Smooth muscle cell of the brain vasculature (primary cell): ENCODE data around the gene SDHC.

Source experiments
- DNase-seq: peaks from one replicate; pipeline ENCODE4 v3.0.0-alpha.2; 2012; ENCODE audit warnings: low read depth, low spot score

SDHC gene, protein sequence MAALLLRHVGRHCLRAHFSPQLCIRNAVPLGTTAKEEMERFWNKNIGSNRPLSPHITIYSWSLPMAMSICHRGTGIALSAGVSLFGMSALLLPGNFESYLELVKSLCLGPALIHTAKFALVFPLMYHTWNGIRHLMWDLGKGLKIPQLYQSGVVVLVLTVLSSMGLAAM

DNA sequence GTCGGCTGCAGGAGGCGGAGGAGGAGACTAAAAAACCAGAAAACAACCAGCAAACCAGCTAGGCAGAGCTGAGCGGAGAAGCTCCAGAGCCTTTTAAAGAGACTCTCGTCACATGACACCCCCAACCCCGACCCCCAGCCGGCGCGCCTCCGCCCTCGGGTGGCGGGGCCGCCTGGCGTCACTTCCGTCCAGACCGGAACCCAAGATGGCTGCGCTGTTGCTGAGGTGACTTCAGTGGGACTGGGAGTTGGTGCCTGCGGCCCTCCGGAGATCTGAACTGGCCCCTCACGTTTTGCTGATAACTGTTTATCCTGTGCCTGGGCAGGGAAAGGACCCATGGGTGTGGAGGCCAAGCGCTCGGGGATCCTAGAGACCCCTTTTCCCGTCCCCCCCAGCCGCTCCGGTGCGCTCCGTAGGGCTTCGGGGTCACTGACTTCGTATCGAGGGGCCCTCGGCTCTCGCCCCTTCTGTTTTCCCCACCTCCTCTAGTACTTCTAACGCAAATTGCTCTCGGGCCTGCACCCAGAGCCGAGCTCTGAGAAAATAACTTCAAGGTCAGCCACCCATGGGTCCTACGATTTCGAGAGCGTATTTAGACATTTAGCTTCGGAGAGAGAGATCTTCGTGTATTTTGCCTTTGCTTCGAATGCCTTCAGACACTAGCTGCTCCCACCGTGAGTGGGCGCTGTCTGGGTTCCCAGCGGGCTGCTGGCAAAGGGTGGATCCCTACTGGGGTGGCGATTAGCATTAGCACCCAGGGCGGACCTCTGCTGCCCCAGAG is at the start of gene SDHC:
TSS of gene SDHC (plus strand) at position 181 of the 781 bp plus-strand sequence. CDS start at position 206, 25 bp downstream.
- peak; percentile 76 for DNase-seq

DNA sequence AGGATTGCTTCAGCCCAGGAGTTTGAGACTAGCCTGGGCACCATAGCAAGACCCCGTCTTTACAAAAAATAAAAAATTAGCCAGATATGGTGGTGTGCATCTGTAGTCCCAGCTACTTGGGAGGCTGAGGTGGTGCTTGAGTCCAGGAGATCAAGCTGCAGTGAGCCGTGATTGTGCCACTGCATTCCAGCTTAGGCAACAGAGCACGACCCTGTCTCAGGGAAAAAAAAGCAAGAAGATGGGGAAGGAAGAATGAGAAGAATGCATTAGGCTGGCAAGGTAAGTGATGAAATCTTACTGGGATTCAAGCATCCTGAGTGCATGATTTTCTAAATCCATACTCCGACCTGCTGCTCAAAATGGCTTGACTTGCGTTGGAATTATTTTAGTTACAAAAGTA is 48.9 kb upstream of the SDHC start:
- no peak for DNase-seq

- DNase-seq, result no peak
Observed at GRCh38 chr1:161266202-161266601, 48.0 kb upstream of the SDHC start.

- no peak for DNase-seq
Observed at GRCh38 chr1:161266836-161267235, 47.3 kb upstream of the SDHC start.

DNA sequence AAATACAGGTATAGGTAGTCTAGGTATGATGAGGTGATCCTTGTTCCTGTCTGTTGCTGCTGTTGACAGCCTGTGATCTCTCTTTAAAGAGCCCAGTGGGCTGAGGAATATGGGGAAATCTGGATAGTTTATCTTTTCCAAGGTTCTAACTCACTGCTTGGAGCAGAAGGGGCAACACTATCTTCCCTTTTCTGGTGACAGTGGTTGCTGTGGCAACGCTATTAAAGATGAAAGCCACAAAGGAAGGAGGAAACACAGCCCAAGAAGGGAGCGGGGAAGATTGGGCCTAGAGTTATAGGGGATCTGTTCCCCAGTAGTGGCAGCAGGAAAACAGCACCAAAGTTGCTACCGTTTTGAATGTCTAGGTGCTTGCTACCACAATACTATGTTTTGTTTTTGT is 46.9 kb upstream of the SDHC start:
- DNase-seq, result no peak

- DNase-seq, result no peak
Observed at GRCh38 chr1:161273402-161273801, 40.8 kb upstream of the SDHC start.

DNA sequence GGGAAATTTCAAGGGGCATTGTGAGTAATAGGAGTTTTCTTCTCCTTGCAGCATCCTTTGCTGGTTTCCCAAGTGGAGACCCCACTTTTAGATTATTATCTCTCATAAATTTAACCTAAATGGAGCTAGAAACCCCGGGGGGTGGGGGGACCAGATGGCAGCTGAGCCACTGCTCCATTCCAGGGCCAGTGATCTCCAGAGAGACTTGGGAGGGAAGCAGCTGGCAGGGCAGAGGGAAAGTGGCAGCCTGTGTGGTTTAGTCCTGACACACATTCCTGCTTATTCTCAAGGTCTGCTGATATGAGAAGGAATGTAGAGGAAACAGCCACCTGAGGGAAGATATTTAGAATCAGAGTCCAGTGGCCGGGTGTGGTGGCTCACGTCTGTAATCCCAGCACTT is 39.3 kb upstream of the SDHC start:
- no peak for DNase-seq

- no peak for DNase-seq
Observed at GRCh38 chr1:161282991-161283390, 31.2 kb upstream of the SDHC start.

- DNase-seq, result no peak
Observed at GRCh38 chr1:161285113-161285512, 29.1 kb upstream of the SDHC start.

DNA sequence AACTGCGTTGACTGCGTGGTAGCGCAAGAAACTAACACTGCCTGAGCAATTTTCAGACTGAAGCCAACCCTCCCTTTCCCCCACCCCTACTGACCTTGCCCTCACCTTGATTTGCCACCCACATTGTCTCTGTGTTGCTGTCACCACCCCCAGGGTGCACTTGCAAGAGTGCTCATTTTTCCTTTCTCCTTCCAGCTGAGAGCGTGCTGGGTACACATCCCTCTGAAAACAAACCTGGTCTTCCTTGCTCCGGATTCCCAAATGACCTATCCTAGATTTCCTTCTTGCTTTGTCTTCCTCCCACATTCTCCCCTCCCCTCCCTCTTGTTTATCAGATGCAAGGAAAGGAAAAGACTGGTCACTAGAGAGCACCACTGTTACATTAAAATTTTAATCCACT is 28.7 kb upstream of the SDHC start:
- no peak for DNase-seq

DNA sequence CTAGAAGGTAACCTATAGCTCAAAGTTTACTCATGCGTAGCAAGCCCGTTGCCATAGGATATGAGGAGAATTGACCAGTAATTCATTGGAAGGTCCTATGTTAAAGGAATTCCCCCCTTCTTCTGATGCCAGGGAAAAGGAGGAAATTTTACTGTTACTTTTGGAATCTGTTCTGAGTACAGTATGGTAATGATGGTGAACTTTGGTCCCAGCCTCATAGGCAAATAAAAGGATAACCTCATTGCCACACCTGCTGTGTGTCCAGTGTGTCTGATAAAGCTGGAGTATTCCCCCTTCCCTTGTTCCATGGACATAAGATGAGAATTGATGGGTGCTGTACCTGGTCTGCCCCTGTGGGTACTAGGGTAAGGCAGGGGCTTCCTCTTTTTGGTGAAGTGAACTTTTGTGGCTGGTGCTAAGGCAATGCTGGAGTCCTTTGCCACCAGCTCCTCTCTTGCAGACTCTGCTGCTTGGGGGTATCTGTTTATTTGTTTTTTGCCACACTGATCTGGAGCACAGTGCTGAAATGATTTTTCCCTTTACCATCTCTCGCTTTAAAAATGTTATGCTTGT is 26.6 kb upstream of the SDHC start:
- DNase-seq, result no peak

- DNase-seq, result no peak
Observed at GRCh38 chr1:161290779-161291178, 23.4 kb upstream of the SDHC start.

GRCh38 chr1:161297415-161297814 is 16.8 kb upstream of the SDHC start:
- DNase-seq, result no peak

GRCh38 chr1:161298116-161298515 is 16.1 kb upstream of the SDHC start:
- no peak for DNase-seq

- no peak for DNase-seq
Observed at GRCh38 chr1:161299347-161299746, 14.8 kb upstream of the SDHC start.

- no peak for DNase-seq
Observed at GRCh38 chr1:161300478-161300877, 13.7 kb upstream of the SDHC start.

DNA sequence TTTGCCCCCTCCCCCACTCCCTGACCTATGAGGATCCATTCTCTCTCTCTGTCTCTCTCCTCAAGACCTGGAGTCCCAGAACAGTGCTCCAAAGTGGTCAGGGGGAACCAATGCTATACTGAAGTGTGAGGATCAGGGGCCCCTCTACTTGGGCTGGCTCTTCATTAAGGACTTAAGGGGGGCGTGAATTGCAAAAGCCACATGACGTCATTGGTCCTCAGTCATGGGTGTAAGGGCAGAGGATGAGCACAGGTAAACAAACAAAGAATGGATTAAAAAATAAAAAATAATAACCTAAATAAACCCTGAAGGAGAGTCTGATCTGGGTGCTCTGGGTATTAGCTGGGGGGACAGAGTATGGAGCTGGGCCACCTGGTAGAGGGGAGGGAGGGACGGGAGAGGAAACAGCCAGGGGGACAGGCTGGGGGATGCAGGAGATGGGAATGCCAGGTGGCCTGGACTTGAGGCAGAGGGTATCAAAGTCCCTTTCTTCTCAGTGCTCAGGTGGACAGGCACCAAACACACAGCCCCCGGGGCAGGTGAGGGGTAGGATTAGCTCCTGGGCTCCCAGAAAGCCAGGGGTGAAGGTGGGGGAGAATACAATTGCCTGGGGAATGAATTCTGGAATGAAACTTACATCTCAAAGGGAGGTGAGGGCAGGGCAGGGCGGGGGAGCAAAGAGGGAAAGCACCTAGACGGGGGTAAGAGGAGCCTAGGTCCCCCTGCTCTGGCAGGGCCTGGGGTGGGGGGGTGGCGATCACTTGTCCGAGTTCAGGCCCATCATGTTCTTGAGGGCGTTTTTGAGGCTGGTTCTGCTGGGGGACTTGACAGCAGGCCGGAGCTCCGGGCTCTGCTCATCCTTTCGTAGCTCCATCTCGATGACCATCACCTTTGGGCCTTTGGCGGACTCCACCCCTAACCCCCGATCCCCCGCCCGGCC is 9.0 kb upstream of the SDHC start:
- no peak for DNase-seq

DNA sequence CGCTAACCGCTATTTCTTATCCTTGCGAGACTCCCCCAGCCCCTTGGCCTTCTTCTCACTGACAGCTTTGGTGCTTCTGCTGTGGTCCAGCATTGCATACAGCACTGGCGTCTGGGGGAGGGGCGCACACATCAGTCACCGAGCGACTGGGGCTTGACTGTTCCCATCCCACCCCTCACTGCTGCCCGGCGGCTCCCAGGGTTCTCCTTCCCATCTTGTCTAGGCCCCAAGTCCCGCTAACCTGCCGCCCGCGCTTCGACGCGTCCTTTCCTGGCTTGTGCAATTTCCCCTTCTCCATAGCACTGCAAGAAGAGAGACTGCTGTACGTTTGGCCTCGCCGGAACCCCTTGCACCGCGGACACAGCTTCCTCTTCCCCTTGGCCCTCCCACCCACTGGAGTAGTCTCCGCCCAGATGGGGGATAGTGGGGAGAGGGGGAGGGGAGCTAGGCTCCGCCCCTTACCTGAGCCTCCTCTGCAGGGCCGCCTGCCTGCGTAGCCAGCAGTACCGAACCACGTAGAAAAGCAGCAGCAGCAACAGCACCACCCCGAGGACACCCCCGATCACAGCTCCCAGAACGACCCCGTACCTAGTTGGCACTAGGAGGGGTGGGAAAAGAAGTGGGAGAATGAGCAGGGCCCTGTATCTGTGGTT is 8.2 kb upstream of the SDHC start:
- no peak for DNase-seq

- peak; percentile 64 for DNase-seq
Observed at GRCh38 chr1:161307230-161307768, 6.9 kb upstream of the SDHC start.

DNA sequence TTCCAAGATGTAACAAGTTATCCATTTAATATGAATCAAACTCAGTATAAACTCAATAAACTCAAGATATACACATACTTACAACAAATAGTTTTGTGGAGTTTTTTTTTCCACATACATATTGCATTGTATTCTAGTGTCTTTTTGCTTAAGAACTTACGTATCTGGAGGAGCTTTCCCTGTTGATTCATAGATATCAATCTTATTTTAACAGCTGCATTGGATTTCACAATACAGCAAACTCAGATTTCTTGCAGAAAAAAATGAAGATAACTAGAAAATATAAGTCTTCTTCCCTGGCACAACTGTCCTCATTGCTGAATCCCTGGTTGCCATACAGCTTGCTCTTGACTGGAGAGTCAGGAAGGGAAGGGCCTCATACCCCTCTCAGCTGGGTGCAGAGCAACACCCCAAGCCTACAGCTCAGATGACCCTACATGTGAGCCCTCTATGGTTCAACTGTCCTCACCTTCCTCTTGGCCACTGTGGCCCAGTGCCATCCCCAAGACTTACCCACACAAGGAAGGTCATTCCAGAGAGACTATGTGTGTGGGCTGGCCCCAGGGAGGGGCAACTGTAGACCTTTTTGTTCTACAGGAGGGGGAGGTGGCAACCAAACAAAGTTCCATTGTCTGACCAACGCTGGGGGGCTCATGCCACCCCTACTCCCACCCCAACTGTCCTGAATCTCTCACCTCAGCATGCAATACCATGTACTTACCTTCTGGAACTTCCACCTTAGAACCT is 6.1 kb upstream of the SDHC start:
- DNase-seq, result no peak
